Measurements from ENCODE around the gene TMPRSS3.

TMPRSS3 gene

GRCh38 chr21:42395905-42396651, at the start of gene TMPRSS3:
Gene TMPRSS3 (minus strand): TSS chr21:42396052. CDS start chr21:42395417, 635 bp downstream.
- no peak for DNase-seq (ENCODE audit: low spot score)

GRCh38 chr21:42445311-42445710, 49.5 kb upstream of the TMPRSS3 start:
- DNase-seq (ENCODE audit: low spot score): no peak

- DNase-seq (ENCODE audit: low spot score): no peak
These were observed 48.9 kb upstream of the TMPRSS3 start for GRCh38 chr21:42444745-42445059.

- DNase-seq (ENCODE audit: low spot score): no peak
These were observed 48.3 kb upstream of the TMPRSS3 start for GRCh38 chr21:42443876-42444744.

- DNase-seq (ENCODE audit: low spot score): no peak
These were observed 47.4 kb upstream of the TMPRSS3 start for GRCh38 chr21:42443181-42443785.

GRCh38 chr21:42441963-42442362, 46.1 kb upstream of the TMPRSS3 start:
- DNase-seq (ENCODE audit: low spot score): no peak

GRCh38 chr21:42440187-42440792, 44.4 kb upstream of the TMPRSS3 start:
- DNase-seq (ENCODE audit: low spot score): no peak

GRCh38 chr21:42439284-42440186, 43.7 kb upstream of the TMPRSS3 start:
- DNase-seq (ENCODE audit: low spot score): no peak

GRCh38 chr21:42438316-42439205, 42.7 kb upstream of the TMPRSS3 start:
- DNase-seq (ENCODE audit: low spot score): no peak

GRCh38 chr21:42437786-42438185, 41.9 kb upstream of the TMPRSS3 start:
- DNase-seq (ENCODE audit: low spot score): no peak

GRCh38 chr21:42436914-42437313, 41.1 kb upstream of the TMPRSS3 start:
- no peak for DNase-seq (ENCODE audit: low spot score)

- no peak for DNase-seq (ENCODE audit: low spot score)
These were observed 40.0 kb upstream of the TMPRSS3 start for GRCh38 chr21:42435833-42436232.

- DNase-seq (ENCODE audit: low spot score): no peak
These were observed 39.5 kb upstream of the TMPRSS3 start for GRCh38 chr21:42435401-42435800.

GRCh38 chr21:42434884-42435283, 39.0 kb upstream of the TMPRSS3 start:
- no peak for DNase-seq (ENCODE audit: low spot score)

- DNase-seq (ENCODE audit: low spot score): peak; percentile 81
These were observed 38.2 kb upstream of the TMPRSS3 start for GRCh38 chr21:42433946-42434551.

- DNase-seq (ENCODE audit: low spot score): no peak
These were observed 36.8 kb upstream of the TMPRSS3 start for GRCh38 chr21:42432695-42433094.

- no peak for DNase-seq (ENCODE audit: low spot score)
These were observed 35.3 kb upstream of the TMPRSS3 start for GRCh38 chr21:42431196-42431595.

GRCh38 chr21:42430521-42430920, 34.7 kb upstream of the TMPRSS3 start:
- no peak for DNase-seq (ENCODE audit: low spot score)

GRCh38 chr21:42429856-42430255, 34.0 kb upstream of the TMPRSS3 start:
- DNase-seq (ENCODE audit: low spot score): no peak

- no peak for DNase-seq (ENCODE audit: low spot score)
These were observed 33.2 kb upstream of the TMPRSS3 start for GRCh38 chr21:42429021-42429420.
